Activated CD8-positive, alpha-beta memory T cell treated with anti-CD3 and anti-CD28 coated beads, Interleukin-2, amount 10 ng/mL, durations not matched to agents 7 days and 5 days (primary cell): ENCODE data around the gene PLCL2. TPM values are rescaled to one million over a fixed set of nuclear protein-coding genes. Genes with fewer than 3 reads are reported as not detected.
"Not testable (repeated sequence)": the region's sequence is repeated elsewhere in the genome, so short reads cannot be mapped to it uniquely, and the experiment has no call there.

Source experiments
- ATAC-seq: fragments of 150-1000 bp; cut with Tn5 transposase; one replicate; pipeline ENCODE4 v1.10.0; 2021; ENCODE audit warnings: moderate library complexity
- CTCF ChIA-PET: fragments of 350-600 bp; sonication (Branson Sonifier 250); formaldehyde crosslinking; loops from one replicate; lab custom pipeline; 2021; ENCODE audit warnings: antibody characterized with exemption; lab: Charles Lee
- DNase-seq: peaks from one replicate; pipeline ENCODE4 v3.0.0-alpha.2; 2020
- H3K27ac Mint-ChIP-seq: one replicate; pipeline ENCODE4 v1.8.0; 2021; ENCODE audit warnings: mild to moderate bottlenecking, mixed read lengths
- H3K27me3 Mint-ChIP-seq: one replicate; pipeline ENCODE4 v1.8.0; 2021; ENCODE audit warnings: mixed read lengths
- H3K36me3 Mint-ChIP-seq: one replicate; pipeline ENCODE4 v1.8.0; 2021; ENCODE audit warnings: mild to moderate bottlenecking, mixed read lengths
- H3K4me1 Mint-ChIP-seq: one replicate; pipeline ENCODE4 v1.8.0; 2021; ENCODE audit warnings: mixed read lengths
- H3K4me3 Mint-ChIP-seq: one replicate; pipeline ENCODE4 v1.8.0; 2021; ENCODE audit warnings: mild to moderate bottlenecking, moderate library complexity, mixed read lengths
- H3K9me3 Mint-ChIP-seq: one replicate; pipeline ENCODE4 v1.8.0; 2022; ENCODE audit warnings: low read depth, mixed read lengths
- total RNA-seq, 2 experiments: library from RNA; stranded (reverse); gene quantifications; one replicate each; pipeline ENCODE4 v1.2.3, GENCODE V29; 2021

The PLCL2 gene
- total RNA-seq, 2 experiments from 2014 or later: 24.4 to 36.8 TPM

- Mint-ChIP-seq H3K27me3 (no peaks in the 10 kb centered on the region), H3K4me3 (no peak overlapping the region), H3K36me3 (peaks cover 6% of the 10 kb centered on the region), H3K27ac (no peak overlapping the region), H3K4me1 (no peaks in the 10 kb centered on the region), H3K9me3 (no peaks in the 10 kb centered on the region)
- no peak for DNase-seq
- ATAC-seq: no peak
- CTCF ChIA-PET: interaction anchor here (1.2 kb wide), 1 partner anchor 11 kb away, joined by 3 read pairs; no protein-coding TSS in a partner anchor
These were observed 230.4 kb downstream of the PLCL2 start for GRCh38 chr3:17115186-17115585.

- ATAC-seq: no peak
- Mint-ChIP-seq H3K4me1 (no peaks in the 10 kb centered on the region), H3K27ac (no peak overlapping the region), H3K4me3 (no peak overlapping the region), H3K27me3 (no peaks in the 10 kb centered on the region), H3K9me3 (no peaks in the 10 kb centered on the region), H3K36me3 (peaks cover 6% of the 10 kb centered on the region)
- no peak for DNase-seq
- CTCF ChIA-PET: no interaction called here
These were observed 231.3 kb downstream of the PLCL2 start for GRCh38 chr3:17116007-17116600.

DNA sequence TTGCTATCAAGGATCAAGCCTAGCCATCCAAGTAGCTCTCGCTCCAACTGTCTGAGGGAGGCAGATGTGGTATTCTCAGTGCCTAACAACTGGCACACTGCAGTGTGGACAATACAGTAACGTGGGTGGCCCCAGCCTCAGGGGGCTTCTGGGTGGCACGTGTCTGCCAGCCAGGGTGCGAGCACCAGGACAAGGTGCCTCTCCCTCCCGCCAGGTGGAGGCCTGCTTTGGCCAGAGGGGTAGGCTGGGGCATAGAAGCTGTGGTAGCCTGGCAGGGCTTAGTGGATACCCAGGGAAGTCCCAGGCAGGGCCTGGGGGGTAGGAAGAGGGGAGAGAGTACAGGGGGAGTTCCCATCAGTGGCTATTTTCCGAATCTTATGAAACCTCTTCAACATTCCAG is 234.0 kb downstream of the PLCL2 start:
- Mint-ChIP-seq H3K36me3 (peaks cover 3% of the 10 kb centered on the region), H3K4me3 (no peak overlapping the region), H3K27me3 (no peaks in the 10 kb centered on the region), H3K9me3 (peaks cover 7% of the 10 kb centered on the region), H3K27ac (no peak overlapping the region), H3K4me1 (no peaks in the 10 kb centered on the region)
- ATAC-seq (no peak), DNase-seq (no peak)
- CTCF ChIA-PET: no interaction called here

DNA sequence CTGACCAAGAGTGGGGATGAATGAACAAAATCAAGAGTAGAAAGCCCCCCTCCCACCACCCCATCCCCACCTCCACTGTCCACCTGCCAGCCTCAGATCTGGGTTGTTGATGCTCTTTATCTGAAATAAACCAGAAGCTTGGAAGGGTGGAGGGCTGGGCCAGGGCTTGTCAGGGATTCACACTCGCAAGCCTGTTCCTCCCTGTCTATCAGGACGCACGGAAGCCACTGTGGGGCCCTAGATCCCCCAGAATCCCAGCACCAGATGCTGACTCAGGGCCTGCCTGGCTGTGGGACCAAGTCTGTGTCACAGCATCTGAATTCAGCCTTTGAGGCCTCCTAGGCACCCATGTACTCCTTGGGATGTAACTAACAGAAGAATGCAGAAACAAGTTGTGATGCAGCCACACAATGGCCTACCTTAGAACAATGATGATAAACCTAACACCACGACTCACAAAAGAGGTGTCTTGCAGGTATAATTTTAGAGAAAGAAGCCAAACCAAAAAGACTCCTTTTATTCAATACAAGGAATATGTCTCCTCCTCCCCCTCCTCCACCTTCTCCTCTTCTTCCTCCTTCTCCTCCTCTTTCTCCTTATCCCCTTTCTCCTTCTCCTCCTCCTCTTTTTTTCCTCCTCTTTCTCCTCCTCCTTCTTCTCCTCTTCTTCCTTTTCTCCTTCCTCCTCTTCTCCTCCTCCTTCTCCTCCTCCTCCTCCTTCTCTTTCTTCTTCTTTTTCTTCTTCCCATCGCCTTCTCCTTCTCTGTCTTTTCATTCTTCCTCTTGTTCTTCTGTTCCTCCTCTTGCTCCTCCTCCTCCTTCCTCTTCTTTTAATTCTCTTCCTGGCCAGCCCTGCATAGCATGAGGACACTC is 234.7 kb downstream of the PLCL2 start:
- H3K36me3 Mint-ChIP-seq: peaks cover 2% of the 10 kb centered on the region
- no peak overlapping the region for H3K4me3 Mint-ChIP-seq
- no peak for DNase-seq
- H3K9me3 Mint-ChIP-seq: peaks cover 7% of the 10 kb centered on the region
- ATAC-seq: no peak
- no peaks in the 10 kb centered on the region for H3K4me1 Mint-ChIP-seq
- no peaks in the 10 kb centered on the region for H3K27me3 Mint-ChIP-seq
- CTCF ChIA-PET: no interaction called here
- no peak overlapping the region for H3K27ac Mint-ChIP-seq

GRCh38 chr3:17120115-17120514 is 235.4 kb downstream of the PLCL2 start:
- H3K36me3 Mint-ChIP-seq: peaks cover 2% of the 10 kb centered on the region
- DNase-seq: no peak
- CTCF ChIA-PET: no interaction called here
- no peaks in the 10 kb centered on the region for H3K27me3 Mint-ChIP-seq
- H3K4me3 Mint-ChIP-seq: no peak overlapping the region
- H3K9me3 Mint-ChIP-seq: peaks cover 7% of the 10 kb centered on the region
- no peak overlapping the region for H3K27ac Mint-ChIP-seq
- H3K4me1 Mint-ChIP-seq: no peaks in the 10 kb centered on the region
- ATAC-seq: no peak

DNA sequence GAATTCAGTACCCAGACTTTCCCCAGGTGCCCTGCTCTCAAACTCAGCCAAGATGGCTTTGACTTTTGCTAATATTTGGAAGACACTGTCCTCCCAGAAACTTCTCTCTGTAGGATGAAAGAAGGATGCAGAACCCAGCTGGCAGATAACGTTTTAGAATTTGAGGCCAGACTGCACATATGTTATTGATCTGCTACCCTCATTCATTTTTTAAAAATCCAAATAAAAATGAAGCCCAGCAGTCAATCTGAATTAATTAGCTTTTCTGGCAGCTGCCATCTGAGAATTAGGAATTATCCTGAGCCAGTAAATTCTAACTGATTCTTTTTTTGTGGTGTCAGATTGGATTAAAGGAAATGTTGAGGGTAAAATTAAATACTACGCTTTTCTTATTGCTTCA is 236.6 kb downstream of the PLCL2 start:
- H3K9me3 Mint-ChIP-seq: peaks cover 7% of the 10 kb centered on the region
- no peaks in the 10 kb centered on the region for H3K27me3 Mint-ChIP-seq
- peaks cover 2% of the 10 kb centered on the region for H3K36me3 Mint-ChIP-seq
- no peak overlapping the region for H3K27ac Mint-ChIP-seq
- CTCF ChIA-PET: no interaction called here
- ATAC-seq (no peak), DNase-seq (no peak)
- H3K4me1 Mint-ChIP-seq: no peaks in the 10 kb centered on the region
- H3K4me3 Mint-ChIP-seq: no peak overlapping the region

- Mint-ChIP-seq H3K27ac (no peak overlapping the region), H3K27me3 (no peaks in the 10 kb centered on the region), H3K4me3 (no peak overlapping the region), H3K9me3 (peaks cover 10% of the 10 kb centered on the region), H3K4me1 (no peaks in the 10 kb centered on the region), H3K36me3 (no peaks in the 10 kb centered on the region)
- CTCF ChIA-PET: no interaction called here
- no peak for DNase-seq
- ATAC-seq: no peak
These were observed 238.0 kb downstream of the PLCL2 start for GRCh38 chr3:17122758-17123157.

DNA sequence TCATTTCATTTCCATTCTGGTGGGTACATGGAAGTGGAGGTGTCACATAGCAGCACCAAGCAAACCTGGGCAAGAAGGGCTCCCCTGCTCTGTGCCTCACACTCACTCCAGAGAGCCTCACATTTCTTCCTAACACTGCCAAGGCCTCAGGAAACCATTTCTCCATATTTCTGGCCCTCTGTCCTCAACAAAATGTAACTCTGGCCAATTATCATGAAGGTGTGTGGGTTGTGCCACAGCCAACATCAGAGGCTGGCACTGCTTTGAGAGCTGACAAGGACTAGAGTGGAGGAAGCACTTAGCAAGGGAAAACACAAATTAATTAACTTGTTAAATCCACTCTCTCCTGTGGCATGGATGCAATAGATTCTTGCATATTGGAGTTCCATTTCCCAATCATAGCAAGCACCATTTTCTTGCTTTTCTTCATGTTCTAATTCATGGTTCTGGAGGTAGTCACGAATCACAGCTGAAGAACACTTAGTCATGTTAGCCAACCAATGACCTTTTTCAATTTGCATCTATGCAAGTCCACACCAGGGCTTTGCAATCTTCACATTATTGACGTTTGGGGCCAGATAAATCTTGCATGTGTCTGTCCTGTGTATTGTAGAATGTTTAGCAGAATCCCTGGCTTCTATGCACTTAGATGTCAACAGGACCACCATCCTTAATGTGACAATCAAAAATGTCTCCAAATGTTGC is 241.1 kb downstream of the PLCL2 start:
- Mint-ChIP-seq H3K27ac (no peak overlapping the region), H3K36me3 (peaks cover 10% of the 10 kb centered on the region), H3K4me1 (no peaks in the 10 kb centered on the region), H3K4me3 (no peak overlapping the region), H3K27me3 (no peaks in the 10 kb centered on the region), H3K9me3 (peaks cover 16% of the 10 kb centered on the region)
- DNase-seq (peak; percentile 16), ATAC-seq (no peak)
- CTCF ChIA-PET: interaction anchor here (1.3 kb wide), 1 partner anchor 13 kb away, joined by 3 read pairs; no protein-coding TSS in a partner anchor

GRCh38 chr3:17128671-17129070 is 243.9 kb downstream of the PLCL2 start:
- ATAC-seq, H3K36me3 Mint-ChIP-seq, H3K27ac Mint-ChIP-seq, H3K4me1 Mint-ChIP-seq, CTCF ChIA-PET, H3K9me3 Mint-ChIP-seq, H3K27me3 Mint-ChIP-seq, H3K4me3 Mint-ChIP-seq: not testable (repeated sequence)
- peak; percentile 14 for DNase-seq

- CTCF ChIA-PET: no interaction called here
- Mint-ChIP-seq H3K27ac (no peak overlapping the region), H3K36me3 (peaks cover 10% of the 10 kb centered on the region), H3K4me1 (no peaks in the 10 kb centered on the region), H3K27me3 (no peaks in the 10 kb centered on the region), H3K9me3 (peaks cover 9% of the 10 kb centered on the region), H3K4me3 (no peak overlapping the region)
- DNase-seq (peak; percentile 16), ATAC-seq (no peak)
These were observed 244.8 kb downstream of the PLCL2 start for GRCh38 chr3:17129556-17129955.

GRCh38 chr3:17130956-17131355 is 246.2 kb downstream of the PLCL2 start:
- Mint-ChIP-seq H3K27me3 (no peaks in the 10 kb centered on the region), H3K9me3 (peaks cover 13% of the 10 kb centered on the region), H3K4me1 (no peaks in the 10 kb centered on the region), H3K27ac (no peak overlapping the region), H3K4me3 (no peak overlapping the region), H3K36me3 (peaks cover 10% of the 10 kb centered on the region)
- CTCF ChIA-PET: interaction anchor here (1.0 kb wide), 1 partner anchor 21 kb away, joined by 3 read pairs; no protein-coding TSS in a partner anchor
- ATAC-seq: no peak
- peak; percentile 2 for DNase-seq

DNA sequence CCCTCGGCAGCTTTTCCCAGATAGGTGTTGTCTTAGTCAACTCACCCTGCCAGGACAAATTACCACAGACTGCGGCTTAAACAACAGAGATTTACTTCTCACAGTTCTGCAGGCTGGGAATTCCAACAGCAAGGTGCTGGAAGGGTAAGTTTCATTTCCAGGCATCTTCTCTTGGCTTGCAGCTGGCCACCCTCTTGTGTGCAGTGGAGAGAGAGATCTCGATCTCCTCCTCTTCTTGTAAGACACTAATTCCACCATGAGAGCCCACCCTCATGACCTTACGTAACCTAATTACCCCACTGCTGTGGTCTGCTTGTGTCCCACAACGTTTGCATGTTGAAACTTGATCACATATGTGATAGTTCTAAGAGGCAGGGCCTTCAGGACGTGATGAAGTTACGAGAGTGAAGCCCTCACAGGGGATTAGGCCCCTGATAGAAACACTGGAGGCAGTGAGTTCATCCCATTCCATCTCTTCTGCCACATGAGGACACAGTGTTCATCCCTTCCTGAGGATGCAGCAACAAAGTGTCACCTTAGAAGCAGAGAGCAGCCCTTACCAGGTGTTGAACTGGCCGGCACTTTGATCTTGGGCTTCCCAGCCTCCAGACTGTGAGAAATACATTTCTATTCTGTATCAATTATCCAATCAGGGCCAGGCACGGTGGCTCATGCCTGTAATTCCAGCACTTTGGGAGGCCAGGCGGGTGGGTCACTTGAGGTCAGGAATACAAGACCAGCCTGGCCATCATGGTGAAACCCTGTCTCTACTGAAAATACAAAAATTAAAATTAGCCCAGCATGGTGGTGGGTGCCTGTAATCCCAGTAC is 247.7 kb downstream of the PLCL2 start:
- Mint-ChIP-seq H3K27me3 (no peaks in the 10 kb centered on the region), H3K4me3 (no peak overlapping the region), H3K9me3 (peaks cover 10% of the 10 kb centered on the region), H3K27ac (no peak overlapping the region), H3K36me3 (peaks cover 10% of the 10 kb centered on the region), H3K4me1 (no peaks in the 10 kb centered on the region)
- CTCF ChIA-PET: no interaction called here
- no peak for ATAC-seq
- peak; percentile 16 for DNase-seq
